ENCODE data around the gene DICER1. TPM values are rescaled to one million over a fixed set of nuclear protein-coding genes. Genes with fewer than 3 reads are reported as not detected.

The DICER1 gene
- total and polyA plus RNA-seq, 8 donors = 5.7 to 37.8 (median 24.6) TPM

DNA sequence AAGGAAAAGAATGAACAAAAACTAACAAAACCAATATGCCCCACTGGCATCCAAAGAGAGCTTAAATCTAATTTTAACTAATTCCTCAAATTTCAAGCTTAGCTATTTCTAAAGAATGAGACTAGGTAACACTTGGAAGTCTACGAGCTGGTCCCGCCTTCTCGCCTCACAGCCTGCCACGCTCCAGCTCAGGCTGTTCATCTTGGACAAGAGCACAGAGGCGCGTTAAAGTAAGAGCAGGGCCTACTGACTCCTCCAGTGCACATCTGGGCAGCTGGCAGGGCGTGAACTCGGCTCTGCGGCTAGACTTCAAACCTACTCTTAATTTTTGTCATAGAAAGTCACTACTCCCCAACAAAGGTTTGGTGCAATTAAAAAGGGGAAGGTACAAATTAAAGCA, 64.6 kb downstream of the DICER1 start:
- FAIRE-seq = no peak
- DNase-seq = no peak
- no peak for ATAC-seq
- TF ChIP-seq, protein P1, sequence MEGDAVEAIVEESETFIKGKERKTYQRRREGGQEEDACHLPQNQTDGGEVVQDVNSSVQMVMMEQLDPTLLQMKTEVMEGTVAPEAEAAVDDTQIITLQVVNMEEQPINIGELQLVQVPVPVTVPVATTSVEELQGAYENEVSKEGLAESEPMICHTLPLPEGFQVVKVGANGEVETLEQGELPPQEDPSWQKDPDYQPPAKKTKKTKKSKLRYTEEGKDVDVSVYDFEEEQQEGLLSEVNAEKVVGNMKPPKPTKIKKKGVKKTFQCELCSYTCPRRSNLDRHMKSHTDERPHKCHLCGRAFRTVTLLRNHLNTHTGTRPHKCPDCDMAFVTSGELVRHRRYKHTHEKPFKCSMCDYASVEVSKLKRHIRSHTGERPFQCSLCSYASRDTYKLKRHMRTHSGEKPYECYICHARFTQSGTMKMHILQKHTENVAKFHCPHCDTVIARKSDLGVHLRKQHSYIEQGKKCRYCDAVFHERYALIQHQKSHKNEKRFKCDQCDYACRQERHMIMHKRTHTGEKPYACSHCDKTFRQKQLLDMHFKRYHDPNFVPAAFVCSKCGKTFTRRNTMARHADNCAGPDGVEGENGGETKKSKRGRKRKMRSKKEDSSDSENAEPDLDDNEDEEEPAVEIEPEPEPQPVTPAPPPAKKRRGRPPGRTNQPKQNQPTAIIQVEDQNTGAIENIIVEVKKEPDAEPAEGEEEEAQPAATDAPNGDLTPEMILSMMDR (IDR thresholded peaks at IDR 0.05) = no peak
- Histone ChIP-seq H3K4me3 (no peak overlapping the region), H3K9me3 (no peaks in the 10 kb centered on the region), H3K36me3 (peaks cover 2 to 48% (median 34%) of the 10 kb centered on the region in 3 donors), H3K27ac (no peak overlapping the region), H3K4me1 (no peaks in the 10 kb centered on the region), H3K27me3 (no peaks in the 10 kb centered on the region)
- 95 to 97% methylated on average over 9 of the region's 9 CpGs for WGBS, 2 donors
- intact Hi-C loops (cut with DNase I) = no loop called here

DNA sequence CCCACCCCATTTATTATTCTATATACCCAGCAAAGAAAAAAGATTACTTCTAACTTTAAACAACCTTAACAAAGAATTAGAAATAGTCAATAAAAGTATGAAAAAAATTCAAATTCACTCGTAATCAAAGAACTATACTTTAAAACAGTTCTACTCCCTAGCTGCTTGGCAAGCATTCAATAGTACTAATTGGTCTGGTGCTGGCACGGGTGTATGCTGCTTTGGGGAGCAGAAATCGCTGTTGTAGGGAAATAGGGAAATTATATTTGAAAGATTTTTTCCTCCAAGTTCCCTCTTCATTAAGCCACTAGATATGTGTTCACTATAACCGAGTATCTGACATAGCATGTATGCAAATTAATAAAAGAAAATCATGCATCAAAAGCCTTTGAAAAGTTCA, 65.7 kb downstream of the DICER1 start:
- Histone ChIP-seq H3K9me3 (no peaks in the 10 kb centered on the region), H3K27ac (no peak overlapping the region), H3K4me3 (no peak overlapping the region), H3K27me3 (no peaks in the 10 kb centered on the region), H3K36me3 (peaks cover under 1 to 52% (median 34%) of the 10 kb centered on the region in 3 donors), H3K4me1 (no peaks in the 10 kb centered on the region)
- FAIRE-seq (no peak), DNase-seq (no peak), ATAC-seq (no peak)
- WGBS, 2 donors = 62% methylated on average over 4 of the region's 4 CpGs
- TF ChIP-seq, protein P1 (IDR thresholded peaks at IDR 0.05) = no peak
- intact Hi-C loops (cut with DNase I) = no loop called here

DNA sequence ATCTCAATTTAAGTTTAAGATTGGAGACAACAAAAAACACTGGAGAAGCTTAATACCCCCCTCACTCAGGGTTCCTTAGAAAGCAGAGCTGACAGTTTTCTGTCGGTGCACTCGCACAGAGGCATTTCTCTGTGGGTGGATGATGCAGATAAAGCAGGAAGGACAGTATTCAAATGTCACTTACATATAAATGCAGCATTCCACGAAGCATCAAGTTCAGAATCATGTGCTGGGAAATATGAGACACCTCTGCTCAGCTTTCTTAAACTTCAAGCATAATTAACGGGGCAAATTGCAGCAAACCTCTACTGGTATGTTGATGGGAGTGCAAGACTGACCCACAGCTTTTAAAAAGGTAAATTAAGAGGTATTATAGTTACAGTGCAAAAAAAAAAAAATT, 68.7 kb downstream of the DICER1 start:
- FAIRE-seq = no peak
- Histone ChIP-seq H3K27me3 (no peaks in the 10 kb centered on the region), H3K4me1 (no peaks in the 10 kb centered on the region), H3K36me3 (peaks cover 0 to 29% (median 25%) of the 10 kb centered on the region in 3 donors), H3K9me3 (no peaks in the 10 kb centered on the region), H3K4me3 (no peak overlapping the region), H3K27ac (no peak overlapping the region)
- no peak for DNase-seq
- no peak for ATAC-seq
- intact Hi-C loops (cut with DNase I) = no loop called here
- WGBS, 2 donors = 68 to 69% methylated on average over 4 of the region's 4 CpGs
- TF ChIP-seq, protein P1 (IDR thresholded peaks at IDR 0.05) = no peak

DNA sequence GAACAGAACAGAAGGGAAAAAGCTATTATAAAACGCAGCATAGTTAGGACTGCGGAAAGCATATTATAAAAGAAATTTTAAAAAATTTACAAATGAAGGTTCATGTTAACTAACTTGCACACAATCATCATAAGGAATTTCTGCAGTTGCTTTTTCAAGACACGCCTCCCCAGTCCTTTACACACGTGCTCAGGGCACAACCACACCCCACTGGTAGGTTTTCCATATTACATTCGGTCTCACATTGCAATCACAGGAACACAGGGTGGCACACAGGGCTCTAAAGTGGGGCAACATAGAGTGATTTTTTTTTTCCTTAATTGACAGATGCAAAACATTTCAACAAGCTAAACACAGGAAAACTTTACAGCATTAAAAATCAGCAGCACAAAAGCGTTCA, 69.7 kb downstream of the DICER1 start:
- intact Hi-C loops (cut with DNase I) = no loop called here
- DNase-seq (no peak), FAIRE-seq (no peak), ATAC-seq (no peak)
- H3K9me3 ChIP-seq = no peaks in the 10 kb centered on the region
- H3K36me3 ChIP-seq = peaks cover 0 to 19% (median 16%) of the 10 kb centered on the region in 3 donors
- TF ChIP-seq, protein P1 (IDR thresholded peaks at IDR 0.05) = no peak
- 91 to 93% methylated on average over 6 of the region's 6 CpGs for WGBS, 2 donors
- no peak overlapping the region for H3K27ac ChIP-seq
- H3K27me3 ChIP-seq = no peaks in the 10 kb centered on the region
- no peaks in the 10 kb centered on the region for H3K4me1 ChIP-seq
- no peak overlapping the region for H3K4me3 ChIP-seq

GRCh38 chr14:95085321-95085720, 72.0 kb downstream of the DICER1 start:
- 91 to 94% methylated on average over 5 of the region's 5 CpGs for WGBS, 2 donors
- no peak for FAIRE-seq
- no peaks in the 10 kb centered on the region for H3K9me3 ChIP-seq
- DNase-seq = no peak
- TF ChIP-seq, protein P1 (IDR thresholded peaks at IDR 0.05) = no peak
- no peaks in the 10 kb centered on the region for H3K27me3 ChIP-seq
- H3K27ac ChIP-seq = no peak overlapping the region
- H3K4me1 ChIP-seq = no peaks in the 10 kb centered on the region
- no peak for ATAC-seq
- intact Hi-C loops (cut with DNase I) = no loop called here
- H3K4me3 ChIP-seq = no peak overlapping the region
- peaks cover 0 to 11% (median 5%) of the 10 kb centered on the region in 3 donors for H3K36me3 ChIP-seq
